Esophagus squamous epithelium (tissue), 5 donors: ENCODE measurements around the gene CLDN17. TPM values are rescaled to one million over a fixed set of nuclear protein-coding genes. Genes with fewer than 3 reads are reported as not detected.

ENCODE experiments used
- DNase-seq: peaks from one replicate; lab custom pipeline; 2025; lab: John Stamatoyannopoulos, UW
- H3K27ac ChIP-seq, 4 donors: fragments of 200-600 bp; sonication (generic); one replicate each; pipeline ENCODE4 v1.5.1; 2016 to 2019; ENCODE audit warnings: mild to moderate bottlenecking in 1 of 4
- H3K27me3 ChIP-seq, 4 donors: fragments of 200-600 bp; sonication (generic); 1 replicate in 3 of 4; 2 replicates in 1 of 4; pipeline versions ENCODE4 v1.5.1 to v1.6.0; 2017 to 2021; ENCODE audit warnings: antibody characterized with exemption in 1 of 4
- H3K36me3 ChIP-seq, 3 donors: fragments of 200-600 bp; sonication (generic); one replicate each; pipeline ENCODE4 v1.5.1; 2016 to 2019
- H3K4me1 ChIP-seq, 3 donors: fragments of 200-600 bp; sonication (generic); one replicate each; pipeline ENCODE4 v1.5.1; 2017 to 2019
- H3K4me3 ChIP-seq, 4 donors: fragments of 200-600 bp; sonication (generic); 1 replicate in 3 of 4; 2 replicates in 1 of 4; pipeline ENCODE4 v1.5.1; 2016 to 2019; ENCODE audit warnings: mild to moderate bottlenecking in 2 of 4, moderate library complexity in 1 of 4
- H3K9me3 ChIP-seq, 3 donors: fragments of 200-600 bp; sonication (generic); one replicate each; pipeline ENCODE4 v1.5.1; 2016 to 2019
- CTCF ChIP-seq, 6 experiments: fragments of 450-650 bp in 4 of 6; fragments of 200-600 bp in 2 of 6; sonication (generic) in 2 of 6; IDR thresholded peaks; one replicate each; pipeline ENCODE4 v1.5.1; 2016 to 2019; ENCODE audit warnings: antibody characterized with exemption in 6 of 6, mild to moderate bottlenecking in 4 of 6, moderate library complexity in 4 of 6
- POLR2A ChIP-seq, 4 donors: fragments of 450-650 bp; IDR thresholded peaks; one replicate each; pipeline ENCODE4 v1.6.1; 2017; ENCODE audit warnings: antibody characterized with exemption in 4 of 4, mild to moderate bottlenecking in 4 of 4, moderate library complexity in 3 of 4
- WGBS, 2 donors: methylation state at CpG; one replicate each; pipeline ENCODE4 v1.1.5; 2018; 5-methylcytosine and 5-hydroxymethylcytosine counted together
- intact Hi-C: fragments of 100-400 bp; cut with DNase I; formaldehyde crosslinking; loops from one replicate; pipeline ENCODE4 v1.15.0; 2022
- total RNA-seq, 4 donors: library from RNA; depleted of rRNA; stranded (reverse); fragments of >200 nt; gene quantifications; one replicate each; pipeline ENCODE4 v1.1.0, GENCODE V29; 2016
- donor health status: DM: yes; HTN: yes; CAD: no.

CLDN17 gene
- total RNA-seq = 10 to 100 TPM in 1 of 4 donors, 1 to 10 TPM in 1, under 1 TPM in 2; 0.53 to 27.4 (median 0.99) TPM

GRCh38 chr21:30166705-30167104 lies at the start of gene CLDN17:
TSS of gene CLDN17 (minus strand) at chr21:30166805. CDS start at chr21:30166617, 188 bp downstream.
- Histone ChIP-seq H3K4me3 (no peak within 1 kb of the TSS), H3K27ac (peak within 1 kb of the TSS in 1 of 4 donors; percentile 51), H3K4me1 (peaks cover 0 to 24% (median 0%) of the 10 kb centered on the region in 3 donors), H3K27me3 (no peaks in the 10 kb centered on the region), H3K36me3 (no peaks in the 10 kb centered on the region), H3K9me3 (no peaks in the 10 kb centered on the region)
- no peak for TF ChIP-seq POLR2A (IDR thresholded peaks at IDR 0.05)
- no peak for TF ChIP-seq CTCF (IDR thresholded peaks at IDR 0.05)
- 38 to 40% methylated on average over 1 of the region's 1 CpG for WGBS, 2 donors
- intact Hi-C loops = no loop called here
- no peak for DNase-seq

GRCh38 chr21:30216041-30216723 lies 49.6 kb upstream of the CLDN17 start, which contains the start of gene CLDN8:
TSS of gene CLDN8 (minus strand) at chr21:30216097. CDS start at chr21:30215925, 172 bp downstream.
- no peak for TF ChIP-seq POLR2A (IDR thresholded peaks at IDR 0.05)
- no peak for TF ChIP-seq CTCF (IDR thresholded peaks at IDR 0.05)
- no peak for DNase-seq
- H3K27ac ChIP-seq = peak within 1 kb of the TSS in 3 of 4 donors; percentile 60 to 72 (median 70)
- peaks cover 0 to 24% (median 0%) of the 10 kb centered on the region in 3 donors for H3K4me1 ChIP-seq
- H3K27me3 ChIP-seq = no peaks in the 10 kb centered on the region
- no peaks in the 10 kb centered on the region for H3K9me3 ChIP-seq
- H3K4me3 ChIP-seq = peak within 1 kb of the TSS; percentile 8 to 47 (median 18)
- intact Hi-C loops = no loop called here
- H3K36me3 ChIP-seq = no peaks in the 10 kb centered on the region
- WGBS, 2 donors = 23 to 52% methylated on average over 5 of the region's 5 CpGs

GRCh38 chr21:30211071-30211470 lies 44.5 kb upstream of the CLDN17 start:
- intact Hi-C loops = no loop called here
- Histone ChIP-seq H3K4me1 (peaks cover 0 to 13% (median 0%) of the 10 kb centered on the region in 3 donors), H3K27me3 (no peaks in the 10 kb centered on the region), H3K27ac (no peak overlapping the region), H3K36me3 (no peaks in the 10 kb centered on the region), H3K4me3 (no peak overlapping the region), H3K9me3 (no peaks in the 10 kb centered on the region)
- WGBS, 2 donors = 46 to 47% methylated on average over 1 of the region's 1 CpG
- TF ChIP-seq POLR2A (IDR thresholded peaks at IDR 0.05) (no peak), CTCF (IDR thresholded peaks at IDR 0.05) (no peak)
- no peak for DNase-seq

- H3K27ac ChIP-seq = no peak overlapping the region
- H3K27me3 ChIP-seq = no peaks in the 10 kb centered on the region
- no peaks in the 10 kb centered on the region for H3K36me3 ChIP-seq
- TF ChIP-seq POLR2A (IDR thresholded peaks at IDR 0.05) = no peak
- TF ChIP-seq CTCF (IDR thresholded peaks at IDR 0.05) = no peak
- no peaks in the 10 kb centered on the region for H3K9me3 ChIP-seq
- H3K4me1 ChIP-seq = peaks cover 0 to 3% (median 0%) of the 10 kb centered on the region in 3 donors
- H3K4me3 ChIP-seq = no peak overlapping the region
- intact Hi-C loops = no loop called here
- no peak for DNase-seq
- WGBS, 2 donors = 66 to 77% methylated on average over 4 to 5 of the region's 5 CpGs
Measured at GRCh38 chr21:30209601-30210000, 43.0 kb upstream of the CLDN17 start.

- Histone ChIP-seq H3K9me3 (no peaks in the 10 kb centered on the region), H3K4me1 (peaks cover 0 to 3% (median 0%) of the 10 kb centered on the region in 3 donors), H3K27me3 (no peaks in the 10 kb centered on the region), H3K36me3 (no peaks in the 10 kb centered on the region), H3K27ac (no peak overlapping the region), H3K4me3 (no peak overlapping the region)
- intact Hi-C loops = no loop called here
- no peak for DNase-seq
- WGBS, 2 donors = 67 to 71% methylated on average over 1 of the region's 1 CpG
- TF ChIP-seq CTCF (IDR thresholded peaks at IDR 0.05) = no peak
- no peak for TF ChIP-seq POLR2A (IDR thresholded peaks at IDR 0.05)
Measured at GRCh38 chr21:30207252-30207579, 40.6 kb upstream of the CLDN17 start.
